HG02870 (cell line): ENCODE measurements around the gene AHR.
"Not testable (repeated sequence)": the region's sequence is repeated elsewhere in the genome, so short reads cannot be mapped to it uniquely, and the experiment has no call there.

Source experiments
- ATAC-seq: cut with Tn5 transposase; IDR thresholded peaks from one replicate; pipeline ENCODE4 v1.9.1; 2021; ENCODE audit warnings: mild to moderate bottlenecking, moderate library complexity; ENCODE audit not compliant: unreplicated experiment

Gene AHR

DNA sequence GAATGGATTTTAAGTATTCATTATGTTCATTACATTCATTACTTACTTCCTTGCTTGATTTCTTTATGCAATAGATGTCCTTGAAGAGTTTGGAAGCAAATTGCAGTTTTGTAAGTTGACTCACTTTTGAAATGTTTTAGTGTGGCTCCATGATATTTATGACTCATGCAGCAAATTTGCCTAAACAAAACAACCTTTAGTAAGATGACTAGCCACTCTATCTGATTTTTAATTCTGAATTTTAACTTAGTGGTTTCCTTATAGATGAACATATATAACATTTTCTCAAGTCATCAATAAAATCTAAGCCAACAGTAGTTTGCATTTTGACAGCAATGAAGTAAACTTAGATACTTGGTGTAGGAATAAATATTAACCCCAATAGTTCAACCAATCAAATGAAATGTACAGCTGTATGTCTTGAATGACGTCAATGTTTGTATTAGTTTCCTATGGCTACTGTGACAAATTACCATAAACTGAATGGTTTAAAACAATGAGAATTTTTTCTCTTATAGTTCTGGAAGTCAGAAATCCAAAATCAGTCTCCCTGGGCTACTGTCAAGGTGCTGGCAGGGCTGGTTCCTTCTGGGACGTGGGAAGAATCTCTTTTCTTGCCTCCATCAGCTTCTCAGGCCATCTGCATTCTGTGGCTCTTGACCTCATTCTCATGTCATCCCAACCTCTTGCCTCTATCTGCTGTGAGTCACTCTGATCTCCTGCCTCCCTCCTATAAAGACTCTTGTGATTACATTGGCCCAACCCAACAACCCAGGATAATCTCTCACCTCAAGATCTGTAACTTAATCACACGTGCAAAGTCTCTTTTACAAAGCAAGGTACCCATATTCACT is 73.4 kb downstream of the AHR start:
- no peak for ATAC-seq

DNA sequence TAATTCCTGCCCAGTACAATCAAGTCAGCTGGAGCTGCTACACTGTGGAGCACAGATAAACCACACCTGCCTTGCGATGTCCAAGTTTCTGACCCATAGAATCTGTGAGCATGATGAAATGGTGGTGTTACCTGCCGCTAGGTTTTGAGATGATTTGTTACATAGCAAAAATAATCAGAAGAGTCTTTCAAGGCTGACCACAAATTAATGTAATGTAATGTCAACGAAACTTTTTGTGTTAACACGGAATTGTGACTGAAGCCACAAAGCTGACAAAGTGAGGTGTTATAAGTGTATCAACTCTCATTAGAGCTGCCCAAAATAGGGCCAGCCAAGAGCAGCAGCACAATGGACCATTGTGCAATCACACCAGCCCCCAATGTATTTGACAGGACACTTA is 75.7 kb downstream of the AHR start:
- no peak for ATAC-seq

GRCh38 chr7:17374654-17375053 is 76.2 kb downstream of the AHR start:
- no peak for ATAC-seq

DNA sequence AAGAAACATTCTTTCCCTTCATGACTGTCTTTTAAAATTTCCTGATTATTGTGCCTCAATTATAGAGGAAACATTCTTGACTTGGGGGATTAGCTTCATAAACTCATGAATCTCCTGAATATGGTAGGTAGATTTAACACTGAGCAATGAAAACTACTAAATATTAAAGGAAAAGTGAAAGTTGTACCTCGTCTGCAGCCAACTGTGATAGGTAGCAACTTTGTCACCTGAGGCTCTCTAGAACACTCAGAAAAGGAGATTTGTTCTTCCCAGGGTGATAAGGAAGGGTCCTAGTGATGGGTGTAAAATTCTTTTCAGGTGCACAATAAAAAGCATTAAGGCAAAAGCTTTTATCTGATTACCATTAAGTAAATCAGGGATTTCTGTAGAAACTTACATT is 78.1 kb downstream of the AHR start:
- no peak for ATAC-seq

GRCh38 chr7:17380736-17381662 is 82.5 kb downstream of the AHR start:
- ATAC-seq = no peak

DNA sequence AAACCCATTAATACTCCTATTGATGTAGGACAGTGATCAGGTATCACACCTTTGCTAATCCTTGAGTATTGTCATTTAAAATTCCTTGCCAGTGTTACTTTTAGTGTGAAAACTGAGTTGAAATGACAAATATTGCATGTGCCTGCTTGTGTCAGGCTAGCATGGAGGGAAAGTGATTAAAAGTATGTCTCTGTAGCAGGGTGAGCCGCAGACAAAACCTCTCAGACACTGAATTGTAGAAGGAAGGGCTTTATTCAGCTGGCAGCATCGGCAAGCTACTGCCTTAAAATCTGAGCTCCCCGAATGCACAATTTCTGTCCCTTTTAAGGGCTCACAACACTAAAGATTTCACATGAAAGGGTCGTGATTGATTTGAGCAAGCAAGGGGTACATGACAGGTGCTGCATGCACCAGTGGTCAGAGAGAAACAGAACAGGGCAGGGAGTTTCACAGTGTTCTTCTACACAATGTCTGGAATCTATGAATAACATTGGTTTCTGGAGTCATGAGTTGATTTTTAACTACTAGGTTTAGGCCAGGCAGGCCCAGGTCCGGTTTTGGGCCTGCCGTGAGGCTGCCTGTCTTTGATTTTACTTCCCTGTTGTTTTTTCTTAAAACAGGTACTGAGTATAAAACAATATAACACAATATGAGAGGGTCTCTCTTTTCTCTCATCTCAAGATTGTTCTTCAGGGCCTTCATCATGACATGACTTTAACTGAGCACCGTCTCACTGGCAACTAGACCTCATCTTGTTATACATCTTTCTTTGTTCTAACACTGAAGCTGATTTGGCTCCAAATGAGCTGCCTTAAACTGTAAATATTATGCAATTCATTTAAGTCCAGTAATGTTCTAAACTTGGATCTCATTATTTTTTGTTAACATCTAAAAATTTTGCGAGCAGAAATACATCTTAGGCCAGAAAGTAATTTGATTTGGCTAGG is 84.2 kb downstream of the AHR start:
- ATAC-seq = not testable (repeated sequence)

DNA sequence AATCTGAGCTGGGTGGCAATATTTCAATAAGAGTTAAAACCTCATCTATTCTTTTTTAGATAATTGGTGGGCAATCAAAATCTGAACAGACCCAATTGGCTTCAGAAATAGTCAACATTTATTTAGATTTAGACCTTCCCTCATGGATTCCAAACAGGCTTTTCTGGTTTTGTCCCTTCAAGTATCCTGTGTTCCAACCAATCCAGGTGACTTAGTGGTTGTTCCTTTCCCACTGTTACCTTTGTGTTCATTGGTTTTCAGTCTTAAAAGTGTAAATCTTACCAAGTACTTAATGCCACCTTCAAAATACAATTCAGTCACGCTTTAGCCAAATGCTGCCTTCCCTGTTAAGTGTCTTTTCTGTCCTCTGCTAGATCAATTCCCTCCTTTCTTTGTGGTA is 85.9 kb downstream of the AHR start:
- ATAC-seq = no peak

DNA sequence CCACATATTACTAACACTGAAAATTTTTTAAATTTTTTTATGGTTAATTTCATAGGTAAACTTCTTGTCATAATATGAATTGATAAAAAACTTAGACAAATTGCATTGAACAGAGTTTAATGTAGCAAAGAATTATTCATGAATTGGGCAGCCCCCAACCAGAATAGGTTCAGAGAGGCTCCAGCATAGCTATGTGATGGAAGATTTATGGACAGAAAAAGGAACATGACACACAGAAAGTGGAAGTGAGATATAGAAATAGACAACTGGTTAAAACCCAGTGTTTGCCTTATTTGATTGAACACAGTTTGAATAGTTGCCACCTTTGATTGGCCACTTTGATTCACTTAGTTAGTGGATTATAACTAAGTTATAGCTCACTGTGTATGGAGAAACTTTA is 87.2 kb downstream of the AHR start:
- no peak for ATAC-seq

GRCh38 chr7:17390392-17390791 is 91.9 kb downstream of the AHR start:
- no peak for ATAC-seq

DNA sequence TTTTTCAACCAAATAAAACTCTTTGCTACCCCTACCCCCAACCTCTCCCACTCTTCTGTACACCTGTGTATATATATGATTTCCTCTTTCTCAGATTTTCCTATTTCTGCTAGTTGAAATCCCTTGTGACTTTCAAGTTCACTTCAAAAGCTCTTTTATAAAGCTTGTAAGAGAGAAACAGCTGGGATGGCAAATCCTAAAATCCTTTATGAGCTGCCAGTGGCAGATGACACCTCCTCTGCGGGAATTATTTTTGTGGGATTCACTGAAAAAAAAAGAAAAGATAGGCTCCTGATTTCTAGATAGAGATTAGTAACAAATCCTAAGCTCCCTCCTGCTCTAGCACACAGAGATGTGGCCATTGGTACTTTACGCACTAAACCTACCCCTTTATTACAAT is 92.9 kb downstream of the AHR start:
- ATAC-seq = no peak

DNA sequence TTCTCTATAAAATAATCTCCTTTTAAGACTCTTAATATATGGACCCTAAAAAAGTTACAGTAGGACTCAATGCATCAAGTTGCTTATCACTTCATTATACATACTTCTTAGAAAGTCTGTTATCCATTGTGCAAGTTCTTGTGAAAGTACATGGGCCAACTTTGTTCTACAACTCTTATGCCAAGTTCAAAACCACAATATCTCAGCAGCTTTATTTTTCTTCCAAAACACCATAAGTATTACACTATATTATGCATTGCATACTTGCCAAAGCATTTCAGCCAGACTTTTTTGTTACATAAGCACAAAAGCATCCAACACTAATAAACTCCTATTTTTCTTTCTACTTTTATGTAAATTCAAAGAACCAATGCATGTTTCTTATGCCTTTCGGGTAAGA is 94.4 kb downstream of the AHR start:
- no peak for ATAC-seq

DNA sequence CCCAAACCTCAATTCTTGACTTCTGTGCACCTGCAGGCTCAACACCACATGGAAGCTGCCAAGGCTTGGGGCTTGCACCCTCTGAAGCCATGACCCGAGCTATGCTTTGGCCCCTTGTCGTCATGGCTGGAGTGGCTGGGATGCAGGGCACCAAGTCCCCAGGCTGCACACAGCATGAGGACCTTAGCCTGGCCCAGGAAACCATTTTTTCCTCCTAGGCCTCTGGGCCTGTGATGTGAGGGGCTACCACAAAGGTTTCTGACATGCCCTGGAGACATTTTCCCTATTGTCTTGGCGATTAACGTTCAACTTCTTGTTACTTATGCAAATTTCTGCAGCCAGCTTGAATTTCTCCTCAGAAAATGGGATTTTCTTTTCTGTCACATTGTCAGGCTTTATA is 96.1 kb downstream of the AHR start:
- not testable (repeated sequence) for ATAC-seq
